ENCODE data around the gene PTPDC1. TPM values are rescaled to one million over a fixed set of nuclear protein-coding genes. Genes with fewer than 3 reads are reported as not detected.
"Not testable (repeated sequence)": the region's sequence is repeated elsewhere in the genome, so short reads cannot be mapped to it uniquely, and the experiment has no call there.

The PTPDC1 gene
- total and polyA plus RNA-seq, 2 experiments from 2014 or later, result 3.3 to 11.8 TPM

- Histone ChIP-seq H3K4me3 (no peak overlapping the region), H3K27me3 (no peaks in the 10 kb centered on the region), H3K27ac (no peak overlapping the region), H3K9me3 (ENCODE audit: low read depth) (no peaks in the 10 kb centered on the region), H3K36me3 (no peaks in the 10 kb centered on the region), H3K4me1 (ENCODE audit: low read depth) (peaks cover 11% of the 10 kb centered on the region)
- peak in 1 of 2 donors; percentile 81 for DNase-seq (ENCODE audit: low read depth in 1 of 2, low spot score in 1 of 2)
- TF ChIP-seq, protein P1, sequence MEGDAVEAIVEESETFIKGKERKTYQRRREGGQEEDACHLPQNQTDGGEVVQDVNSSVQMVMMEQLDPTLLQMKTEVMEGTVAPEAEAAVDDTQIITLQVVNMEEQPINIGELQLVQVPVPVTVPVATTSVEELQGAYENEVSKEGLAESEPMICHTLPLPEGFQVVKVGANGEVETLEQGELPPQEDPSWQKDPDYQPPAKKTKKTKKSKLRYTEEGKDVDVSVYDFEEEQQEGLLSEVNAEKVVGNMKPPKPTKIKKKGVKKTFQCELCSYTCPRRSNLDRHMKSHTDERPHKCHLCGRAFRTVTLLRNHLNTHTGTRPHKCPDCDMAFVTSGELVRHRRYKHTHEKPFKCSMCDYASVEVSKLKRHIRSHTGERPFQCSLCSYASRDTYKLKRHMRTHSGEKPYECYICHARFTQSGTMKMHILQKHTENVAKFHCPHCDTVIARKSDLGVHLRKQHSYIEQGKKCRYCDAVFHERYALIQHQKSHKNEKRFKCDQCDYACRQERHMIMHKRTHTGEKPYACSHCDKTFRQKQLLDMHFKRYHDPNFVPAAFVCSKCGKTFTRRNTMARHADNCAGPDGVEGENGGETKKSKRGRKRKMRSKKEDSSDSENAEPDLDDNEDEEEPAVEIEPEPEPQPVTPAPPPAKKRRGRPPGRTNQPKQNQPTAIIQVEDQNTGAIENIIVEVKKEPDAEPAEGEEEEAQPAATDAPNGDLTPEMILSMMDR (IDR thresholded peaks at IDR 0.05; ENCODE audit: low read depth, low read length), result no peak
These were observed 2.5 kb downstream of the PTPDC1 start for GRCh38 chr9:94086486-94087345.

DNA sequence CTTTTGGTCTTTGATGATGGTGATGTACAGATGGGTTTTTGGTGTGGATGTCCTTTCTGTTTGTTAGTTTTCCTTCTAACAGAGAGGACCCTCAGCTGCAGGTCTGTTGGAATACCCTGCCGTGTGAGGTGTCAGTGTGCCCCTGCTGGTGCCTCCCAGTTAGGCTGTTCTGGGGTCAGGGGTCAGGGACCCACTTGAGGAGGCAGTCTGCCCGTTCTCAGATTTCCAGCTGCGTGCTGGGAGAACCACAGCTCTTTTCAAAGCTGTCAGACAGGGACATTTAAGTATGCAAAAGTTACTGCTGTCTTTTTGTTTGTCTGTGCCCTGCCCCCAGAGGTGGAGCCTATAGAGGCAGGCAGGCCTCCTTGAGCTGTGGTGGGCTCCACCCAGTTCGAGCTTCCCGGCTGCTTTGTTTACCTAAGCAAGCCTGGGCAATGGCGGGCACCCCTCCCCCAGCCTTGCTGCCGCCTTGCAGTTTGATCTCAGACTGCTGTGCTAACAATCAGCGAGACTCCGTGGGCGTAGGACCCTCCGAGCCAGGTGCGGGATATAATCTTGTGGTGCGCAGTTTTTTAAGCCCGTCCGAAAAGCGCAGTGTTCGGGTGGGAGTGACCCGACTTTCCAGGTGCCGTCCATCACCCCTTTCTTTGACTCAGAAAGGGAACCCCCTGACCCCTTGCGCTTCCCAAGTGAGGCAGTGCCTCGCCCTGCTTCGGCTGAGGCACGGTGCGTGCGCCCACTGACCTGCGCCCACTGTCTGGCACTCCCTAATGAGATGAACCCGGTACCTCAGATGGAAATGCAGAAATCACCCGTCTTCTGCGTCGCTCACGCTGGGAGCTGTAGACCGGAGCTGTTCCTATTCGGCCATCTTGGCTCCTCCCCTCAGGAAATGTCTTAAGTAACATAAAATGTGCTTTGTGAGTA is 10.2 kb downstream of the PTPDC1 start:
- H3K36me3 ChIP-seq; H3K4me1 ChIP-seq (ENCODE audit: low read depth); H3K9me3 ChIP-seq (ENCODE audit: low read depth); H3K27me3 ChIP-seq; H3K4me3 ChIP-seq: not testable (repeated sequence)
- peak overlapping the region; percentile 77 for H3K27ac ChIP-seq
- peak in 1 of 2 donors; percentile 9 for DNase-seq (ENCODE audit: low read depth in 1 of 2, low spot score in 1 of 2)

DNA sequence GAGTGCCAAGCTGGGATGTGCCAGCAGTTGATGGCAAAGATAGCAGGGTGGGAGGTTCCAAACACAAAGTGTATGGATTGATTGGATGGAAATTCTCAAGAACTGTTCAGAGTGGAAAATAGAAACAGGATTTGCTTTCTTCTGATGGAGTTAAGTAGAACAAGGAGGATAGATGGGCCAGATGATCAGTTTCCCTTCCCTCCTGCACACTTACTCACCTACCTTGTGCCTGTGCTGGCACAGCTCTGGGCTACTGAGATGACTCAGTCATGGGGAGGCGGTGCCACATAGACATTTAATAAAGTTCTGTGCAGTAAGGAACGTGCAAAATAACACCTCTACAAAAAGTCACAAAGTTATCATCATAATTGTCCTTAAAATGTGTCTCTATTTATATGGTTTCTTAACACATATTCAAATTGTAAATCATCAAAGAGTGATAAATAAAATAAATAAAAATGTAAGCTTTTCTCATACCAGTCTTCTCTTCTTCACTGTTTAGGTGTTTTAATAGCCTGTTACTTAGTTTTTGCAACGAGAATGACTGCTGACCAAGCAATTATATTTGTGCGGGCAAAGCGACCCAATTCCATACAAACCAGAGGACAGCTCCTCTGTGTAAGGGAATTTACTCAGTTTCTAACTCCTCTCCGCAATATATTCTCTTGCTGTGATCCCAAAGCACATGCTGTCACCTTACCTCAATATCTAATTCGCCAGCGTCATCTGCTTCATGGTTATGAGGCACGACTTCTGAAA is 12.7 kb downstream of the PTPDC1 start:
- TF ChIP-seq, protein P1 (IDR thresholded peaks at IDR 0.05; ENCODE audit: low read depth, low read length), result no peak
- Histone ChIP-seq H3K27ac (no peak overlapping the region), H3K9me3 (ENCODE audit: low read depth) (no peaks in the 10 kb centered on the region), H3K4me1 (ENCODE audit: low read depth) (no peaks in the 10 kb centered on the region), H3K36me3 (no peaks in the 10 kb centered on the region), H3K4me3 (no peak overlapping the region), H3K27me3 (no peaks in the 10 kb centered on the region)
- DNase-seq (ENCODE audit: low read depth in 1 of 2, low spot score in 1 of 2), result no peak

- H3K36me3 ChIP-seq, result no peaks in the 10 kb centered on the region
- TF ChIP-seq, protein P1 (IDR thresholded peaks at IDR 0.05; ENCODE audit: low read depth, low read length), result no peak
- H3K4me3 ChIP-seq, result no peak overlapping the region
- peak in 1 of 2 donors; percentile 97 for DNase-seq (ENCODE audit: low read depth in 1 of 2, low spot score in 1 of 2)
- no peaks in the 10 kb centered on the region for H3K27me3 ChIP-seq
- H3K9me3 ChIP-seq (ENCODE audit: low read depth), result no peaks in the 10 kb centered on the region
- no peaks in the 10 kb centered on the region for H3K4me1 ChIP-seq (ENCODE audit: low read depth)
- no peak overlapping the region for H3K27ac ChIP-seq
These were observed 13.6 kb downstream of the PTPDC1 start for GRCh38 chr9:94097788-94098414.

GRCh38 chr9:94100152-94100879 is 16.1 kb downstream of the PTPDC1 start:
- H3K4me3 ChIP-seq, result no peak overlapping the region
- H3K9me3 ChIP-seq (ENCODE audit: low read depth), result no peaks in the 10 kb centered on the region
- H3K4me1 ChIP-seq (ENCODE audit: low read depth), result no peaks in the 10 kb centered on the region
- H3K36me3 ChIP-seq, result no peaks in the 10 kb centered on the region
- H3K27me3 ChIP-seq, result no peaks in the 10 kb centered on the region
- H3K27ac ChIP-seq, result no peak overlapping the region
- no peak for DNase-seq (ENCODE audit: low read depth in 1 of 2, low spot score in 1 of 2)
- TF ChIP-seq, protein P1 (IDR thresholded peaks at IDR 0.05; ENCODE audit: low read depth, low read length), result no peak

Measured in cardiac muscle cell (in vitro differentiated cells and primary cell).